ENCODE data around the gene KDM7A.

- TF ChIP-seq, protein P1, sequence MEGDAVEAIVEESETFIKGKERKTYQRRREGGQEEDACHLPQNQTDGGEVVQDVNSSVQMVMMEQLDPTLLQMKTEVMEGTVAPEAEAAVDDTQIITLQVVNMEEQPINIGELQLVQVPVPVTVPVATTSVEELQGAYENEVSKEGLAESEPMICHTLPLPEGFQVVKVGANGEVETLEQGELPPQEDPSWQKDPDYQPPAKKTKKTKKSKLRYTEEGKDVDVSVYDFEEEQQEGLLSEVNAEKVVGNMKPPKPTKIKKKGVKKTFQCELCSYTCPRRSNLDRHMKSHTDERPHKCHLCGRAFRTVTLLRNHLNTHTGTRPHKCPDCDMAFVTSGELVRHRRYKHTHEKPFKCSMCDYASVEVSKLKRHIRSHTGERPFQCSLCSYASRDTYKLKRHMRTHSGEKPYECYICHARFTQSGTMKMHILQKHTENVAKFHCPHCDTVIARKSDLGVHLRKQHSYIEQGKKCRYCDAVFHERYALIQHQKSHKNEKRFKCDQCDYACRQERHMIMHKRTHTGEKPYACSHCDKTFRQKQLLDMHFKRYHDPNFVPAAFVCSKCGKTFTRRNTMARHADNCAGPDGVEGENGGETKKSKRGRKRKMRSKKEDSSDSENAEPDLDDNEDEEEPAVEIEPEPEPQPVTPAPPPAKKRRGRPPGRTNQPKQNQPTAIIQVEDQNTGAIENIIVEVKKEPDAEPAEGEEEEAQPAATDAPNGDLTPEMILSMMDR (IDR thresholded peaks at IDR 0.05 in 4 of 5, conservative IDR thresholded peaks at IDR 0.05 in 1 of 5): no peak
- TF ChIP-seq POLR2A (IDR thresholded peaks at IDR 0.05): no peak
These were observed 106.2 kb downstream of the KDM7A start for GRCh38 chr7:140070546-140070945.

All from gastrocnemius medialis (tissue), 4 donors.